Kidney epithelial cell (primary cell): ENCODE data around the gene DDA1. TPM values are rescaled to one million over a fixed set of nuclear protein-coding genes. Genes with fewer than 3 reads are reported as not detected.

Source experiments
- DNase-seq: peaks from one replicate; pipeline ENCODE4 v3.0.0-alpha.2; 2010; ENCODE audit warnings: low read depth
- H3K27me3 ChIP-seq: 2 replicates; pipeline ENCODE4 v1.6.0; 2011; ENCODE audit warnings: low read length; ENCODE audit not compliant: control insufficient read depth, insufficient read depth
- H3K36me3 ChIP-seq: 2 replicates; pipeline ENCODE4 v1.5.1; 2011; ENCODE audit warnings: low read length; ENCODE audit not compliant: control insufficient read depth, insufficient read depth
- H3K4me3 ChIP-seq: 2 replicates; pipeline ENCODE4 v1.5.1; 2011; ENCODE audit warnings: low read depth, mild to moderate bottlenecking, control low read depth, low read length
- total RNA-seq: library from RNA; depleted of rRNA; stranded (reverse); fragments of >200 nt; gene quantifications from 2 replicates; pipeline ENCODE4 v1.2.3, GENCODE V29; 2015
- TF ChIP-seq, protein P1 (sequence below): IDR thresholded peaks from 2 replicates; pipeline ENCODE4 v1.5.1; 2011; ENCODE audit warnings: mild to moderate bottlenecking, moderate library complexity, low read length, control low read depth, inconsistent platforms; ENCODE audit not compliant: insufficient read depth, poor library complexity, severe bottlenecking

The DDA1 gene
- total RNA-seq, 1 donor from 2014 or later: 73.4 TPM

DNA sequence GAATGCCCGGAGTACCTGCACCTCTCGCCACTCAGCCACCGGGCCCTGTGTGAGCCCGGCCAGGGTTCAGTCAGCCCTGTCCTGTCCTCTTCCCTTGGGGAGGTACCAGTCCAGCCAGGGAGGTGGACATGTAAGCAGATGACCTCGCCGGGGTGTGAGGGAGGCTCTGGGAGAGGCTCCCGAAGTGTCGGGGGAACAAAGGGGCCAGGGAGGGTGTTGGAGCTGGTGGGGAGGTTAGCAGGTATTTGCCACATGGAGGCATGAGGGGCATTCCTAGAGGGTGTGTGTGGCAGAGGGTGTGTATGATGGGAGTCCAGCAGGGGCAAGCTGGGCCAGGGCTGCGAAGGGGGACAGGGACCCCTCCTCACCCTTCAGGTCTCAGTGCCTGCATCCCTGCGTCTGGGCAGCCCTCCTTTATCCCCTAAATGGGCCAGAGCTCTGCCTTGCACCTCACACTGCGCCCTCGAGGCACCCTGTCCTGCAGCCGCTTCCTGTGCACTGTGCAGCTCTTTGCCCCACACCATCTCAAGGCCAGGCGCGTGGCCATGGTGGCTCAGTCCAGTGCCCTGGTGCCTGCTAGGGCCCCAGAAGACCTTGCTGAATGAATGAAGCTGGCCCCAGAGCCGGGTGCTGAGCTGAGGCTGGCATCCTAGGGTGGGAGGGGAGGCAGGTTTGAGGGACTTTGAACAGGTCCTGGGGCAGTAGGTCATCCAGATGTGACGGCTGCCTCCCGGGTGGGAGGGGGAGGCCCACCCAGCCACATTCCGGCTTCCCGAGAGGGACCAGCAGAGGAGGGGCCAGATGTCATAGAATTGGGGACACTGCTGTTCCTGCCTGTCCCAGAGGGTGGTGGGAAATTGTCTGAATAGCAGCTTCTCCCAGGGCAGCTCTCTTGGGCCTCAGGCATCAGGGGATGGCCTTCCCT lies 3.1 kb downstream of the DDA1 start:
- TF ChIP-seq, protein P1, sequence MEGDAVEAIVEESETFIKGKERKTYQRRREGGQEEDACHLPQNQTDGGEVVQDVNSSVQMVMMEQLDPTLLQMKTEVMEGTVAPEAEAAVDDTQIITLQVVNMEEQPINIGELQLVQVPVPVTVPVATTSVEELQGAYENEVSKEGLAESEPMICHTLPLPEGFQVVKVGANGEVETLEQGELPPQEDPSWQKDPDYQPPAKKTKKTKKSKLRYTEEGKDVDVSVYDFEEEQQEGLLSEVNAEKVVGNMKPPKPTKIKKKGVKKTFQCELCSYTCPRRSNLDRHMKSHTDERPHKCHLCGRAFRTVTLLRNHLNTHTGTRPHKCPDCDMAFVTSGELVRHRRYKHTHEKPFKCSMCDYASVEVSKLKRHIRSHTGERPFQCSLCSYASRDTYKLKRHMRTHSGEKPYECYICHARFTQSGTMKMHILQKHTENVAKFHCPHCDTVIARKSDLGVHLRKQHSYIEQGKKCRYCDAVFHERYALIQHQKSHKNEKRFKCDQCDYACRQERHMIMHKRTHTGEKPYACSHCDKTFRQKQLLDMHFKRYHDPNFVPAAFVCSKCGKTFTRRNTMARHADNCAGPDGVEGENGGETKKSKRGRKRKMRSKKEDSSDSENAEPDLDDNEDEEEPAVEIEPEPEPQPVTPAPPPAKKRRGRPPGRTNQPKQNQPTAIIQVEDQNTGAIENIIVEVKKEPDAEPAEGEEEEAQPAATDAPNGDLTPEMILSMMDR: no peak
- no peak overlapping the region for H3K4me3 ChIP-seq
- peaks cover 3% of the 10 kb centered on the region for H3K36me3 ChIP-seq

DNA sequence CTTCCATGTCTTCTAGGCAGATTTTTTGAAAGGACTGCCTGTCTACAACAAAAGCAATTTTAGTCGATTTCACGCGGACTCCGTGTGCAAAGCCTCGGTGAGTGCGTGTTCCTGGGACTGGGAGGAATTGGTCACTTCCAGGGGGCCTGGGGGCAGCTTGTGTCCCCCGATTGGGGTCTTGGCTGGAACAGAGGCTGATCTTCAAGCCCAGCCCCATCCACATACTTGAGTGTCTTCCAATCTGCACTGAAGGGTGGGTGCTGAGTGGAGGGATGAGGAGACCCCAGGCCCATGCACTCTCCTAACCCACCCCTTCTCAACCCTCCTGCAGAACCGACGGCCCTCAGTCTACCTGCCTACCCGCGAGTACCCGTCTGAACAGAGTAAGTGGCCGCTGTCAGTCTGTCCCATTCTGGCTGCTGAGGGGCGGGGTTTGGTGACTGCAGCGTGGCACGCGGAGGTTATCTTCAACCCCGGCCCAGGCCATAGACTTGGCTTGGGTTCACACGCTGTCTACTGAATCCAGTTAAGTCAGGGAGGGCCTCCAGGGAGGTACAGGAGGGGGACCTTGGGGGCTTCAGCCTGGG lies 4.7 kb downstream of the DDA1 start:
- DNase-seq: no peak
- H3K36me3 ChIP-seq: peaks cover 3% of the 10 kb centered on the region
- no peak overlapping the region for H3K4me3 ChIP-seq
- H3K27me3 ChIP-seq: no peaks in the 10 kb centered on the region
- TF ChIP-seq, protein P1: no peak

More for the DNA sequence above, 3.1 kb downstream of the DDA1 start:
- H3K27me3 ChIP-seq: no peaks in the 10 kb centered on the region
- DNase-seq: no peak

DNA sequence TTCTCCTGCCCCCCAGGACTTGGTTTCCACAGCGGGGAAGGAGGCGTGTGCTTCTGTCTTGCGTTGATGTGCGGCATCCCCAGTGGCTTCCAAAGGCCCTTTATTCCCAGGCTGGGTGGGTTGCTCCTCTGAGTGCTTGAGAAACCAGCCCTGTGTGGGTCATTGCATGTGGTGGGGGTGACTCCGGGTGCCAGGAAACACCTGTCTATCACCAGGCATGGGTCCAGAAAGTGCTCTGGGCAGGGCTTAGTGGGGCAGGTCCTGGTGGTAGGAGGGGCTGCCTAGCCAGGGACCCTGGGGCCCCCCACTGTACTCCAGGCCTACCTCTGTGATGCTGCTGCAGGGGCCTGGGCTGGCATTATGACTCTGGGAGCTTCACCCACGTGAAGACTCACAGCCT lies 9.6 kb downstream of the DDA1 start:
- Histone ChIP-seq H3K4me3 (no peak overlapping the region), H3K27me3 (no peaks in the 10 kb centered on the region), H3K36me3 (peaks cover 5% of the 10 kb centered on the region)
- no peak for DNase-seq
- TF ChIP-seq, protein P1: no peak

DNA sequence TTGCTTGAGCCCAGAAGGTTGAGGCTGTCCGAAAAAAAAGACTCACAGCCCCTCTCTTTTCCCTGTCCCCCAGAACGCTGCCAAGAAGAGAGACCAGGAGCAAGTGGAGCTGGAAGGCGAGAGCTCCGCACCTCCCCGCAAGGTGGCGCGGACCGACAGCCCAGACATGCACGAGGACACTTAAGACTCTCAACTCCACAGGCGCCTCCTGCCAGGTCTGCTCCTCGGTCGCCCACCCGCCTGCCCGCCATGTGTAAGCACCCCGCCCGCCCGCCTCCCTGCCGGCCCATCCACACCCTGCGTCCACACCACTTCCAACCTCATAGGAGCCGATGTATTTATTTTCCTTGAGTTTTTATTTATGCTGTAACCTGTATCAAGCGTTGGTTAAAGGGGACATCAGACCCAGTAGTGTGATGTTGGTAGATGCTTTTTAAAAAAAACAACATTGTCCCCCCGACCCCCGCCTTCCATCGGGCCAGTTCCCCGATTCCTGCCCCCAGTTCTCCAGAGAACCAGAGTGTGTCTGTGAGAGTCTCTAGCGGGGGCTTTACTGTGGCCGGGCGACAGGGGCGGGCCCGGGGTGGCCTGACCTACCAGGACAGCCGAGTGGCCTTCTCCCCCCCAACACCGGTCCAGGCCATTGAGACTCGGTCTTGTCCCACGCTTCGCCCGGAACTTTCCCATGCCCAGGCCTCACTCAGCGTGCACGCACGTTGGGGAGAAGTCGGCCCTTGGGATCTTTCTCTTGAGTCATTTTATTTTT lies 10.3 kb downstream of the DDA1 start:
- Histone ChIP-seq H3K4me3 (no peak overlapping the region), H3K36me3 (peaks cover 4% of the 10 kb centered on the region), H3K27me3 (no peaks in the 10 kb centered on the region)
- DNase-seq: no peak
- TF ChIP-seq, protein P1: no peak

DNA sequence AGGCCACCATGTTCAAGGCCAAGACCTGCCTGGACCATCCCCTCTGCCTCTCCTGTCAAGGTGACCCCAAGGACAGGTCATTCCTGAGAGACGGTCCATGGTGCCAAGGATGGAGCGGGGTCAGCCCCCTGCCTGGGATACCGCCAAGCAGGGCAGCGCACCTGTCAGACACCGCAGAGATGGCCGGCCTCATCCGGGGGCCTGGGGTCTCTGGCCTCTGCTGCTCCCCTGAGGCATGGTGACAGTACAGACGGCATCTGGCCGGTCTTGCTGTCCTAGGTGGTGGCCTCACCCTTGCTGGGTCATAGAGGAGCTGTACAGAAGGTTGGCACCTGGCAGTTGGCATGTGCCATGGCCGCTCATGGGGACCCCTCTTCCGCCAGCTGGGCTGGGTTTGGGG lies 11.1 kb downstream of the DDA1 start:
- peaks cover 4% of the 10 kb centered on the region for H3K36me3 ChIP-seq
- TF ChIP-seq, protein P1: no peak

More for the DNA sequence above, 11.1 kb downstream of the DDA1 start:
- DNase-seq: no peak
- H3K27me3 ChIP-seq: no peaks in the 10 kb centered on the region
- no peak overlapping the region for H3K4me3 ChIP-seq
